CD4-positive, alpha-beta T cell treated with Interleukin-1 beta for 1 hour (primary cell): ENCODE data around the gene URB1.
A peak's percentile ranks its signal among the peaks of the same experiment; 100 is the strongest.
"Not testable (repeated sequence)": the region's sequence is repeated elsewhere in the genome, so short reads cannot be mapped to it uniquely, and the experiment has no call there.

Experiments
- DNase-seq, 2 donors: peaks; one replicate each; pipeline ENCODE4 v3.0.0-alpha.2; 2020 to 2022

Gene URB1

DNA sequence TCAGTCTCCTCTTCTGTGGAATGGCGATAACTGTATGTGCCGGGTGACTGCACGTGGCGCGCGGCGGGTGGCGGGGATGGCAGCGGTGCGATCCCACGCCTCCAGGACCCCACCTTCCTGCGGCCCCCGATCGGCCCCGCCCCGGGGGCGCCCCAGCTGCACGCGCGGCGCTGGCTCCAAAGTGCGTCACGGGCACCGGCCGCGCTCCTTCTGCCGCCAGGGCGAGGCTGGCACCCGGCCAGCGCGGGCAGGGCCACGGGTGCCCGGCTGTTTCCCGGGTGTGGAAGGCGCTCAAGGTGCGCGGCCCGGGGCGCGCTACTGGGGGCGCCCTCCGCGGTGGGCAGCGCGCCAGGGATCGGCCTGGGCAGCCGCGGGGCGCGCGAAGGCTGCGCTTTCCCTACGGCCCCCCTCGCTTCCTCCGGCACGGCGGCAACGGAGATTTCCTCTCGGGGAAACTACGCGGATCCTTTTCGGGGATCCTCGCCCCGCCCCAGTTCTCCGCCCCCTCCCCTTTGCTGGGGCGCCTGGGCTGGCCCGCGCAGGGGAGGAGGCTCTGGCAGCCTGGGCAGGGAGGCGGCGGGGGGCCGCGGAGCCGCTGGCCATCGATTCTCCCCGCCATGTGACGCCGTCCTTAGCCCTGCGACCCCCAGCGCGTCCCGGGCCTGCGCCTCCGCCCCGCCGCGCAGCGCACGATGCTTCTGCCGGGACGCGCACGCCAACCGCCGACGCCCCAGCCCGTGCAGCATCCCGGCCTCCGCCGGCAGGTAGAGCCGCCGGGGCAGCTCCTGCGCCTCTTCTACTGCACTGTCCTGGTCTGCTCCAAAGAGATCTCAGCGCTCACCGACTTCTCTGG lies 19.6 kb upstream of the URB1 start, which contains the start of gene EVA1C:
TSS of gene EVA1C (plus strand) at position 545 of the 853 bp plus-strand sequence. CDS start at position 693, 148 bp downstream.
- peak; percentile 70 to 79 for DNase-seq

DNA sequence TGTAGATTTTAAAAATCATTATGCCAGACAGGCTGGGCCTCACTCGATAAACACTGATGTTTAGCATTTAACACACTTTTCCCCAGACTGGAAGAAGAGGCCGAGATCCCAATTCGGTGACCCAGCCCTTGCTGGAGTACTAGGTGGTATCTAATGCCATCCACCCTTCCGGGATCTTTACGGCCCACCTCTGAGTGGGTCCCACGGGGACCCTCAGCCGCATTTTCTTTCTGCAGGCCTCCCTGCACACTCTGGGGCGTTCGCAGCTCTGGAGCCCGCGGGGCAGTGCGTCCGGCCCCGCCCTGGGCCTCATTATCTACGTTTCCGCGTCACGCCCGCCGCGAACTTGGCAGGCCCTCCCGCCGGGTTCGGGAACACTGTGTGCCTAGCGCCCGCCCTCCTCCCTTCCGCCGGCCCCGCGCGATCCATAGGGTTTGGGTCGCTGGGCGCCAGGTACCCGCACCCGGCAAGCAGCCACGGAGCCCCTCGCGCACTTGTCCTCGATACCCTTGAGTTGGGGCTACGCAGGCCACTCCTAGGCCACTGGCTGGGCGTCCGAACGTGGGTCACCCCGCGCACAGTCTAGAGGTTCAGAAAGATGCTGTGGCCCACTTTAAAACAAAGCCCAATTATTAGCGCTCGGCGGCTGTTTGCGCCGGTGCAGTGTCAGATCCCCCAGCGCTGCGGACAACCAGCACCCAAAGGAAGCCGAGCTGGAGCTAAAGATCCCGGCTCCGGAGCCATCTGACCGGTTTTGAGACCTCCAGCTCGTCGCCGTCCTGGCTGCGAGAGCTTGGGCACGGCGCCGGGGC lies 18.7 kb upstream of the URB1 start:
- DNase-seq: peak; percentile 45 to 59

GRCh38 chr21:32410916-32411315 lies 18.1 kb upstream of the URB1 start:
- no peak for DNase-seq

- DNase-seq: no peak
Observed at GRCh38 chr21:32410291-32410690, 17.5 kb upstream of the URB1 start.

DNA sequence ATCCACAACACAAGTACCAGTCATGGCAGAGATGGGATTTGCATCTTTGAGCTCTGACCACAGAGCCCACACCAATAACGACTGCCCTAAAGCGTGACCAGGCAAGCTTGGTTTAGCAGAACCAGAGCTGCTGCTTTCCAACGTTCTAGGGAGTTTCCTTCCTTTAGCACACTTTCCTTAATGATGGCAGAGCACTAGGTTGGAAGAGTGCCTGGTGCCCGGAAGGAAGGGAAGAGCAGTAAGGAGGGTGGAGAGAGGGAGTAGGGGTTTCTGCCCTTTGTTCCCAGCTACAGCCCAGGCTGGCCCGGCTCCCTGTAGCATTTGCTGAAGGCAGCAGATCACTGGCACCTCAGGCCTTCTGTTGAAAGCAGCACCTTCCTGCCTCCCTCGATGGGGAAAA lies 13.6 kb upstream of the URB1 start:
- DNase-seq: no peak

DNA sequence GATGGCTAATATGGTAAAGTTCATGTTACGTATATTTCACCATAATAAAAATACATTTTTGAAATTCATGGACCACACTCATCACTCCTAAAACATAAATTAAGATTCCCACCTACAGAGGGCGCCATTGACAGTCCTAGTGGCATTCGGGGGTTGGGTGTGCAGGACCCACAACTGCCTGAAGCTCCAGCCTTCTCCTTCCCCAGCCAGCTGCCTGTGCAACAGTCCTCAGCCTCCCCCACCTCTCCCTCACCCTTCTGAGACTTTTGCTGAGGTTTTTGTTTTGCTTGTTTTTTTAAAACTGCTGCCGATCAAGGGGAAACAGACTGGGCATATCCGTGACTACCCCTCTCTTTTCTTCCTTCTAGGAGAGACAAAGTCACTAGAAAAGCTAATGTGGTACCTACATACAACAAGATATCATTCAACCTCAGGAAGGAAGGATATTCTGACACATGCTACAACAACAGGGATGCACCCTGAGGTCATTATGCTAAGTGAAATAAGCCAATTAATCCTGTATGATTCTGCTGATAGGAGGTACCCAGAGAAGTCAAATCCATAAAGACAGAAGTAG lies 10.5 kb upstream of the URB1 start:
- peak; percentile 40 to 77 for DNase-seq

DNA sequence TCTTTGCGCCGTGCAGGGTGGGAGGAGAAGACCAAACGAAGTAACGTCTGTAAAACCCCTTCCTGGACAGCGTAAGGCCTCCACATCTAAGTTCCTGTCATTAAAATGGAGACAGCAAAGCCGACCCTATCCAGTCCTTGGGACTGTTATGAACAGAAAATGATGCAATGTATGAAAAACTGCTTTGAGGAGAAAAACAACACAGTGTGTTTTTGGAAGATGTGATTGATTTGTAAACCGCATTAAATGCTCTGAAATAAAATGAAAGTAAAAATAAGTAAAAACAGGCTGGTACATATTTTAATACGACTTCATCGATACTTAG lies 827 bp upstream of the URB1 start:
- no peak for DNase-seq

DNA sequence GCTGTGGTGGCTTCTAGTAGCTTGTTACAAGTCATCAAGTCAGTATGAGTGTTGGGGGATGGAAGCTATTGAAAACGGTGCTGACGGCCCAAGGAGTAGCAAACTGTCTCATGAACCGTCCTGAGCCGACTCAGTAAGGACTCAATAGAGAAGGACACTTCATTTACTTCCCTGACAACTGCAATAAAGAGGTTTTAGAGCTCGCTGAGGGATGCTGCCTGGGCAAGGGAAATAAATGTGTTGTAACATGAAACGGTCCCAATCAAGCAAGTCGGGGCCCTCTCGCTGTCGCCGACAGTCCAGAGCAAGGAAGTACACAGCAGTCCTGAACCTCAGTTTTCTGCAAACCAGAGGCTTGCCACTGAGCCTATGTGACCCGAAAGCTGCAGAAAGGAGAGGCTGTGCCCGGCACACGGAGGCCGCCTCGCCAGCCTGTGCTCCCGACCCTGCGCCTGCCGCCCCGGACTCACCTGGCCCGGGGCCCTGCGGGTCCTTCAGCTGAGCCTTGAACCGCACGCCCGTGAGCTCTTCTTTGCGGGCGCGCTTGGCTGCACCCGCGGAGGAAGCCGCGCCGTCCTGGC lies 423 bp downstream of the URB1 start:
- no peak for DNase-seq

GRCh38 chr21:32391755-32392154 lies 1.1 kb downstream of the URB1 start:
- no peak for DNase-seq

DNA sequence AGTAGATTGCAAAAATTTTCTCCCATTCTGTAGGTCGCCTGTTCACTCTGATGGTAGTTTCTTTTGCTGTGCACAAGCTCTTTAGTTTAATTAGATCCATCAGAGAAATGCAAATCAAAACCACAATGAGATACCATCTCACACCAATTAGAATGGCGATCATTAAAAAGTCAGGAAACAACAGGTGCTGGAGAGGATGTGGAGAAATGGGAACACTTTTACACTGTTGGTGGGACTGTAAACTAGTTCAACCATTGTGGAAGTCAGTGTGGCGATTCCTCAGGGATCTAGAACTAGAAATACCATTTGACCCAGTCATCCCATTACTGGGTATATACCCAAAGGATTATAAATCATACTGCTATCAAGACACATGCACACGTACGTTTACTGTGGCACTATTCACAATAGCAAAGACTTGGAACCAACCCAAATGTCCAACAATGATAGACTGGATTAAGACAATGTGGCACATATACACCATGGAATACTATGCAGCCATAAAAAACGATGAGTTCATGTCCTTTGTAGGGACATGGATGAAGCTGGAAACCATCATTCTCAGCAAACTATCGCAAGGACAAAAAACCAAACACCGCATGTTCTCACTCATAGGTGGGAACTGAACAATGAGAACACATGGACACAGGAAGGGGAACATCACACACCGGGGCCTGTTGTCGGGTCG lies 2.1 kb downstream of the URB1 start:
- not testable (repeated sequence) for DNase-seq

DNA sequence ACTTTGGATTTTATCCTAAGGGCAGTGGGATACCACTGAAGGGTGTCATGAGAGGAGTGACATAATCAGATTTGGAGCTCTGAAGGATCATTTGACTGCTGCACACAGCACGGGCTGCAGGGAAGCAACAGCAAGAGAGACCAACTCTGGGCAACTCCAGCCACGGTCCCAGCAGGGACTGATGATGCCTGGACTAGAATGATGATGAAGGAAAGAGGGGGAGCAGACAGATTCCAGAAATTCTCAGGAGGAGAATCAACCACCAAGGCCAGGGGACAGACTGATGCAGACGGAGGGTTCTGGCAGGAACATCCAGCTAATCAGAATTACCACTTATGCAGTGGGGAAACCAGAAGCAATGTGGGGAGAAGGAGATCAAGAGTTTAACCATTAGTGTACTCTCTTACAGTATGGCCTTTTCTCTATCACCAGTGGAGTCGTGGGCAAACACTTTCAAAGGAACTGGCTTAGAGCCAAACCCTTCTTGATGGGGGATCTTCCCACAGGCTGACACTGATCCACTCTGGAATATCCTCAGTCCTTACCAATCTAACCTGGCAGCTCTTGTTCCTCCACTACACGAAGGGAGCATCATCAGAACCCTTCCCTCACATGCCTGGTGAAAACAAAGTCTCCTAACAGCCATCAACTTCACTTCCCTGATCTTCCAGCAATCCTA lies 3.3 kb downstream of the URB1 start:
- no peak for DNase-seq

- DNase-seq: no peak
Observed at GRCh38 chr21:32388306-32388705, 4.5 kb downstream of the URB1 start.

GRCh38 chr21:32387151-32387550 lies 5.7 kb downstream of the URB1 start:
- no peak for DNase-seq

DNA sequence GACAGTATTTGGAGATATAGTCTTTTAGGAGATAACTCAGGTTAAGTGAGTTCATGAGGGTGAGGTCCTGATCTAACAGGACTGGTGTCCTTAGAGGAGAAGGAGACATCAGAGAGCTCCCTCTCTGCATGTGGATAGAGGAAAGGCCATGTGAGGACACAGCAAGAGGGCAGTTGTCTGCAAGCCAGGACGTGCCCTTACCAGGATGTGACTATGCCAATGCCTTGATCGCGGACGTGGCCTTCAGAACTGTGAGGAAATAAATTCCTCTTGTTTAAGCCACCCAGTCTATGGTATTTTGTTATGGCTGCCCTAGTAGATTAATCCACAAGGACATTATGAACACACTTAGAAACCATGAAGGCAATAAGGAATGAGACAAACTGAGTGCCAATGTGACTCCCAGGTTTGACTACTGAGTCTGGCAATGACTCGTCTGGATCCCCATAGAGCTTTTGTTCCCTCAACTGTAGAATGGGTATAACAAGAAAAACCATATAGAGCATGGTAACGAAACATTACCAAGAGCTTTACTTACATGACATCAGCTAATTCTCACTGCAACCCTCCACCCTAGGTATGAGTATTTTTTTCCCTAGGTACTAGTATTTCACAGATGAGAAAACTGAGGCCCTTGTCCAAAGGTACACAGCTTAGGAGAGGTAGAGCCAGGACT lies 6.5 kb downstream of the URB1 start:
- no peak for DNase-seq

GRCh38 chr21:32383812-32384211 lies 9.0 kb downstream of the URB1 start:
- no peak for DNase-seq

DNA sequence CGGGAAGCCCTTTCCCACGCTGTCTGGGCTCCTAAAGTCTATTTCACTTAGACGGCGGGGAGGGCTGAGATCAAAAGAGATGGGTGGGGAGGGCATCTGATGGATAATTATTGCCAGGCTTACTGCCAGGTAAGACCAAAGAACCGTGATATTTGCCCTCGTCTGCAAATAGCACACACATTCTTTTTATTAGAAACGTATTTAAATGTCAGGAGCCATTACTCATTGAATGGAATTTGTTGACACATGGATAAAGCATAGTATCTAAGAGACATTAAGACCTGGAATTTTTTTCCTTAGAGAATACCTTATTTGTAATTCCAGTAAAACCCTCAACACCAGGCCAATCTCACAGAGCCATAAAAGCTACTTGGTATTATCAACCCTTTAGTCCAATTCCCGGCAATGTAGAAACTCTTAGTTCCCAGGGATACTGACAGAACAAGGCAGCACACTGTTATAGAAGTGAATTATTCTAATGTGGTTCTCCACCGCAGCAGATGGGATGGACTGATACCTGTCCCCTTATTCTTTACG lies 10.6 kb downstream of the URB1 start:
- DNase-seq: no peak

- DNase-seq: no peak
Observed at GRCh38 chr21:32381571-32381970, 11.2 kb downstream of the URB1 start.

- DNase-seq: no peak
Observed at GRCh38 chr21:32380940-32381339, 11.9 kb downstream of the URB1 start.

GRCh38 chr21:32378956-32379355 lies 13.9 kb downstream of the URB1 start:
- no peak for DNase-seq

DNA sequence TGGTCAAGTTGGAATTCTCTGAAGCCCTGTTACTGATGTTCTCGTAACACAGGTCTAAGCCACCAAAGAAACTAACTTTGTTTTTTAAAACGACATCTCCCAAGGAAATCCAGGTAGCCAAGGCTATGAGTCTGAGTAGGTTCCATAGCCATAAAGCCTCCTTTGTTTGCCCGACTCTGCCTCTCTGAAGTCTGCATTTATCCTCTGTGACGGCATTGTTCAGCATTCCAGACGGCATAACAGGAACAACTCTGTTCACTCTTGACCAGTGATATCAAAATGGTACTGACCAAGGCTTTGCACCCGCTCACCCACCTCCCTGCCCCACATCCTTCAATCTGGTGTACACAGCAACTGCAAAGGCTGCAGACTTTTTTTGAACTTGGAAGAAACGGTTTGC lies 14.8 kb downstream of the URB1 start:
- no peak for DNase-seq

DNA sequence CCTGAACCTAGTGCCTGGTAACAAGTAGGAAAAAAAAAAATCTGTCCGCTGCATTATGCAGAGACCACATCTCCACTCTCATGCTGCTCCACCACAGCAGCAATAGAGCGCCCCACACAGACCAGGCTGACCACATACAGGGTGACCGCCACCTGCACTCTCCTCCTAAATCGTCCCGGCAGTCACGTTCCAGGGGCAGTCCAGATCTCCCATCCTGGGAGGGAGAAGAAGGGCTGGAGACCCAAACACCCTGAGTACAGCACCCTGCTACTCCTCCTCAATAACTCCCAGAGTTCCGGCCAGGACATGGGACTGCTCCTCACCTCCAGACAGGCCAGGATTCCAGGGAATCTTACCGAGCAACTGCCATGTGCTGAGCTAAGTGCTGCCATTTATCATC lies 15.3 kb downstream of the URB1 start:
- no peak for DNase-seq
